HEK293 (cell line): ENCODE measurements around the gene MTX1.

Experiments
- ATF2 ChIP-seq: fragments of 450-650 bp; formaldehyde crosslinking; IDR thresholded peaks from 2 replicates; pipeline ENCODE4 v1.5.1; 2016; ENCODE audit warnings: missing biosample characterization, missing genetic modification characterization, low read depth
- KLF16 ChIP-seq: fragments of 450-650 bp; formaldehyde crosslinking; IDR thresholded peaks from 2 replicates; pipeline ENCODE4 v1.5.1; 2017; ENCODE audit warnings: missing biosample characterization, missing genetic modification characterization
- PBX3 ChIP-seq: sonication (generic); formaldehyde crosslinking; IDR thresholded peaks from 2 replicates; pipeline ENCODE4 v1.8.1; 2022; ENCODE audit warnings: mild to moderate bottlenecking, moderate library complexity, missing genetic modification reagents
- SP2 ChIP-seq: fragments of 450-650 bp; formaldehyde crosslinking; IDR thresholded peaks from 2 replicates; pipeline ENCODE4 v1.5.1; 2016; ENCODE audit warnings: missing biosample characterization, missing genetic modification characterization
- YY1 ChIP-seq: fragments of 450-650 bp; formaldehyde crosslinking; IDR thresholded peaks from 2 replicates; pipeline ENCODE4 v1.5.1; 2018; ENCODE audit warnings: missing biosample characterization, missing genetic modification characterization
- ZNF174 ChIP-seq: fragments of 450-650 bp; formaldehyde crosslinking; IDR thresholded peaks from 2 replicates; pipeline ENCODE4 v1.5.0; 2017; ENCODE audit warnings: missing biosample characterization, mild to moderate bottlenecking, missing genetic modification characterization
- ZNF211 ChIP-seq: fragments of 450-650 bp; formaldehyde crosslinking; IDR thresholded peaks from 2 replicates; pipeline ENCODE4 v1.5.1; 2016; ENCODE audit warnings: low read depth, missing biosample characterization, missing genetic modification characterization
- ZNF24 ChIP-seq: fragments of 450-650 bp; formaldehyde crosslinking; IDR thresholded peaks from 2 replicates; pipeline ENCODE4 v1.5.1; 2016; ENCODE audit warnings: missing biosample characterization, missing genetic modification characterization
- ZNF274 ChIP-seq, 2 experiments: fragments of 200-500 bp in 1 of 2; fragments of 450-650 bp in 1 of 2; sonication (Bioruptor generic) in 1 of 2; formaldehyde crosslinking in 1 of 2; IDR thresholded peaks; 2 replicates each; pipeline versions ENCODE4 v1.5.1 to v1.6.1; 2014 to 2016; ENCODE audit warnings: borderline replicate concordance in 1 of 2, inconsistent platforms in 1 of 2, low read length in 1 of 2, missing biosample characterization in 1 of 2, missing genetic modification characterization in 1 of 2
- ZNF707 ChIP-seq: fragments of 450-650 bp; formaldehyde crosslinking; IDR thresholded peaks from 2 replicates; pipeline ENCODE4 v1.5.1; 2016; ENCODE audit warnings: missing biosample characterization, missing genetic modification characterization
- ZNF830 ChIP-seq: fragments of 450-650 bp; IDR thresholded peaks from 2 replicates; pipeline ENCODE4 v1.5.0; 2018; ENCODE audit warnings: missing biosample characterization, missing genetic modification characterization, low read depth, mild to moderate bottlenecking, moderate library complexity
- TF ChIP-seq, protein P1 (sequence below): fragments of 450-650 bp; formaldehyde crosslinking; conservative IDR thresholded peaks from 2 replicates; pipeline ENCODE4 v1.5.1; 2016; ENCODE audit warnings: low read depth, missing biosample characterization, missing genetic modification characterization
- TF ChIP-seq, protein P2 (sequence below): fragments of 450-650 bp; formaldehyde crosslinking; IDR thresholded peaks from 2 replicates; pipeline ENCODE4 v1.5.1; 2016; ENCODE audit warnings: missing biosample characterization, missing genetic modification characterization
- TF ChIP-seq, protein P3 (sequence below): fragments of 450-650 bp; formaldehyde crosslinking; IDR thresholded peaks from 2 replicates; pipeline ENCODE4 v1.5.1; 2016; ENCODE audit warnings: missing biosample characterization, missing genetic modification characterization

- TF ChIP-seq ZNF24 (tag by site-specific recombination) (no peak), PBX3 (CRISPR knock-in tag) (no peak), ZNF707 (tag by site-specific recombination) (no peak), KLF16 (tag by site-specific recombination) (no peak), YY1 (tag by site-specific recombination) (no peak), SP2 (tag by site-specific recombination) (no peak; the same call in 1 of the 2 replicates), ZNF211 (tag by site-specific recombination) (no peak), ATF2 (no peak), ZNF274 (IDR thresholded peaks at IDR 0.05; ENCODE audit: low read length) (no peak), ZNF274 (tag by site-specific recombination; IDR thresholded peaks at IDR 0.05; ENCODE audit: borderline replicate concordance) (no peak), ZNF830 (no peak), ZNF174 (no peak)
- TF ChIP-seq, protein P1, sequence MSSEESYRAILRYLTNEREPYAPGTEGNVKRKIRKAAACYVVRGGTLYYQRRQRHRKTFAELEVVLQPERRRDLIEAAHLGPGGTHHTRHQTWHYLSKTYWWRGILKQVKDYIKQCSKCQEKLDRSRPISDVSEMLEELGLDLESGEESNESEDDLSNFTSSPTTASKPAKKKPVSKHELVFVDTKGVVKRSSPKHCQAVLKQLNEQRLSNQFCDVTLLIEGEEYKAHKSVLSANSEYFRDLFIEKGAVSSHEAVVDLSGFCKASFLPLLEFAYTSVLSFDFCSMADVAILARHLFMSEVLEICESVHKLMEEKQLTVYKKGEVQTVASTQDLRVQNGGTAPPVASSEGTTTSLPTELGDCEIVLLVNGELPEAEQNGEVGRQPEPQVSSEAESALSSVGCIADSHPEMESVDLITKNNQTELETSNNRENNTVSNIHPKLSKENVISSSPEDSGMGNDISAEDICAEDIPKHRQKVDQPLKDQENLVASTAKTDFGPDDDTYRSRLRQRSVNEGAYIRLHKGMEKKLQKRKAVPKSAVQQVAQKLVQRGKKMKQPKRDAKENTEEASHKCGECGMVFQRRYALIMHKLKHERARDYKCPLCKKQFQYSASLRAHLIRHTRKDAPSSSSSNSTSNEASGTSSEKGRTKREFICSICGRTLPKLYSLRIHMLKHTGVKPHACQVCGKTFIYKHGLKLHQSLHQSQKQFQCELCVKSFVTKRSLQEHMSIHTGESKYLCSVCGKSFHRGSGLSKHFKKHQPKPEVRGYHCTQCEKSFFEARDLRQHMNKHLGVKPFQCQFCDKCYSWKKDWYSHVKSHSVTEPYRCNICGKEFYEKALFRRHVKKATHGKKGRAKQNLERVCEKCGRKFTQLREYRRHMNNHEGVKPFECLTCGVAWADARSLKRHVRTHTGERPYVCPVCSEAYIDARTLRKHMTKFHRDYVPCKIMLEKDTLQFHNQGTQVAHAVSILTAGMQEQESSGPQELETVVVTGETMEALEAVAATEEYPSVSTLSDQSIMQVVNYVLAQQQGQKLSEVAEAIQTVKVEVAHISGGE, result no peak
- TF ChIP-seq, protein P2, sequence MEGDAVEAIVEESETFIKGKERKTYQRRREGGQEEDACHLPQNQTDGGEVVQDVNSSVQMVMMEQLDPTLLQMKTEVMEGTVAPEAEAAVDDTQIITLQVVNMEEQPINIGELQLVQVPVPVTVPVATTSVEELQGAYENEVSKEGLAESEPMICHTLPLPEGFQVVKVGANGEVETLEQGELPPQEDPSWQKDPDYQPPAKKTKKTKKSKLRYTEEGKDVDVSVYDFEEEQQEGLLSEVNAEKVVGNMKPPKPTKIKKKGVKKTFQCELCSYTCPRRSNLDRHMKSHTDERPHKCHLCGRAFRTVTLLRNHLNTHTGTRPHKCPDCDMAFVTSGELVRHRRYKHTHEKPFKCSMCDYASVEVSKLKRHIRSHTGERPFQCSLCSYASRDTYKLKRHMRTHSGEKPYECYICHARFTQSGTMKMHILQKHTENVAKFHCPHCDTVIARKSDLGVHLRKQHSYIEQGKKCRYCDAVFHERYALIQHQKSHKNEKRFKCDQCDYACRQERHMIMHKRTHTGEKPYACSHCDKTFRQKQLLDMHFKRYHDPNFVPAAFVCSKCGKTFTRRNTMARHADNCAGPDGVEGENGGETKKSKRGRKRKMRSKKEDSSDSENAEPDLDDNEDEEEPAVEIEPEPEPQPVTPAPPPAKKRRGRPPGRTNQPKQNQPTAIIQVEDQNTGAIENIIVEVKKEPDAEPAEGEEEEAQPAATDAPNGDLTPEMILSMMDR (tag by site-specific recombination), result peak; percentile 94
- TF ChIP-seq, protein P3, sequence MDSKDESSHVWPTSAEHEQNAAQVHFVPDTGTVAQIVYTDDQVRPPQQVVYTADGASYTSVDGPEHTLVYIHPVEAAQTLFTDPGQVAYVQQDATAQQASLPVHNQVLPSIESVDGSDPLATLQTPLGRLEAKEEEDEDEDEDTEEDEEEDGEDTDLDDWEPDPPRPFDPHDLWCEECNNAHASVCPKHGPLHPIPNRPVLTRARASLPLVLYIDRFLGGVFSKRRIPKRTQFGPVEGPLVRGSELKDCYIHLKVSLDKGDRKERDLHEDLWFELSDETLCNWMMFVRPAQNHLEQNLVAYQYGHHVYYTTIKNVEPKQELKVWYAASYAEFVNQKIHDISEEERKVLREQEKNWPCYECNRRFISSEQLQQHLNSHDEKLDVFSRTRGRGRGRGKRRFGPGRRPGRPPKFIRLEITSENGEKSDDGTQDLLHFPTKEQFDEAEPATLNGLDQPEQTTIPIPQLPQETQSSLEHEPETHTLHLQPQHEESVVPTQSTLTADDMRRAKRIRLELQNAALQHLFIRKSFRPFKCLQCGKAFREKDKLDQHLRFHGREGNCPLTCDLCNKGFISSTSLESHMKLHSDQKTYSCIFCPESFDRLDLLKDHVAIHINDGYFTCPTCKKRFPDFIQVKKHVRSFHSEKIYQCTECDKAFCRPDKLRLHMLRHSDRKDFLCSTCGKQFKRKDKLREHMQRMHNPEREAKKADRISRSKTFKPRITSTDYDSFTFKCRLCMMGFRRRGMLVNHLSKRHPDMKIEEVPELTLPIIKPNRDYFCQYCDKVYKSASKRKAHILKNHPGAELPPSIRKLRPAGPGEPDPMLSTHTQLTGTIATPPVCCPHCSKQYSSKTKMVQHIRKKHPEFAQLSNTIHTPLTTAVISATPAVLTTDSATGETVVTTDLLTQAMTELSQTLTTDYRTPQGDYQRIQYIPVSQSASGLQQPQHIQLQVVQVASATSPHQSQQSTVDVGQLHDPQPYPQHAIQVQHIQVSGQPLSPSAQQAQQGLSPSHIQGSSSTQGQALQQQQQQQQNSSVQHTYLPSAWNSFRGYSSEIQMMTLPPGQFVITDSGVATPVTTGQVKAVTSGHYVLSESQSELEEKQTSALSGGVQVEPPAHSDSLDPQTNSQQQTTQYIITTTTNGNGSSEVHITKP (tag by site-specific recombination), result no peak; the same call in none of the 2 replicates
Measured at GRCh38 chr1:155226188-155226909, 17.9 kb downstream of the MTX1 start.
